ENCODE data around the gene ZNF19.

DNA sequence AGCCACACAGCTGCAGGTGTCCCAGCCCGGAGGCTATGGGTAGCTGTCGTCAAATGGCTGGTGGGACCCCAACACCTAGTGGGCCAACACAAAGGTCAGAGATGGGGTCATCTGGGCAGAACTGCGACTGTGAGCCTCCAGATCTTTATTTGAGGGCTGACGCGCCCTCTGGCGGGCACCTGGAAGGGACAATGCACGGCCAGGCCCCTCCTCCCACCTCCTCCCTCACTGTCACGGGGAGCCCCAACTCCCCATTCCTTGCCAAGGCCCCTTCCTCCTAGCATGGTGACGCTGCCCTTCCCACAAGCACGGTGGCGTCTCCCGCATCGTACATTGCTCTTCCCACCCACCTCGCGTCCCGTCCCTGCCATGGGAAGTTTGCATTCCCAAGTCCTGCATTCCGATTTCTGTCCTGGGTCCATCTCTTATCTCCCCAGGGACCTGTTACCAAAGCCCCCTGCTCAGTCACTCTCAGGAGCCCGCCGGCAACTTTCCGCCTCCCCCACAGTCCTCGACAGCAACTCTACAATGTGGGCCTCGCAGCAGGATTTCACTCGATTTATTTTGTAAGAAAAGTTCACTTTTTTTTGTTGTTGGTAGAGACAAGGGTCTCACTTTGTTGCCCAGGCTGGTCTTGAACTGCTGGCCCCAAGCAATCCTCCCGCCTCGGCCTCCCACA is 48.3 kb downstream of the ZNF19 start:
- TF ChIP-seq, protein P1, sequence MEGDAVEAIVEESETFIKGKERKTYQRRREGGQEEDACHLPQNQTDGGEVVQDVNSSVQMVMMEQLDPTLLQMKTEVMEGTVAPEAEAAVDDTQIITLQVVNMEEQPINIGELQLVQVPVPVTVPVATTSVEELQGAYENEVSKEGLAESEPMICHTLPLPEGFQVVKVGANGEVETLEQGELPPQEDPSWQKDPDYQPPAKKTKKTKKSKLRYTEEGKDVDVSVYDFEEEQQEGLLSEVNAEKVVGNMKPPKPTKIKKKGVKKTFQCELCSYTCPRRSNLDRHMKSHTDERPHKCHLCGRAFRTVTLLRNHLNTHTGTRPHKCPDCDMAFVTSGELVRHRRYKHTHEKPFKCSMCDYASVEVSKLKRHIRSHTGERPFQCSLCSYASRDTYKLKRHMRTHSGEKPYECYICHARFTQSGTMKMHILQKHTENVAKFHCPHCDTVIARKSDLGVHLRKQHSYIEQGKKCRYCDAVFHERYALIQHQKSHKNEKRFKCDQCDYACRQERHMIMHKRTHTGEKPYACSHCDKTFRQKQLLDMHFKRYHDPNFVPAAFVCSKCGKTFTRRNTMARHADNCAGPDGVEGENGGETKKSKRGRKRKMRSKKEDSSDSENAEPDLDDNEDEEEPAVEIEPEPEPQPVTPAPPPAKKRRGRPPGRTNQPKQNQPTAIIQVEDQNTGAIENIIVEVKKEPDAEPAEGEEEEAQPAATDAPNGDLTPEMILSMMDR (IDR thresholded peaks at IDR 0.05) = no peak
- TF ChIP-seq POLR2A (IDR thresholded peaks at IDR 0.05) = no peak

Measured in esophagus squamous epithelium (tissue), 4 donors.